Esophagus squamous epithelium (tissue), 5 donors: Measurements from ENCODE around the gene PDS5B. TPM values are rescaled to one million over a fixed set of nuclear protein-coding genes. Genes with fewer than 3 reads are reported as not detected.

Experiments
- DNase-seq: peaks from one replicate; lab custom pipeline; 2025; lab: John Stamatoyannopoulos, UW
- H3K27ac ChIP-seq, 4 donors: fragments of 200-600 bp; sonication (generic); one replicate each; pipeline ENCODE4 v1.5.1; 2016 to 2019; ENCODE audit warnings: mild to moderate bottlenecking in 1 of 4
- H3K27me3 ChIP-seq, 4 donors: fragments of 200-600 bp; sonication (generic); 1 replicate in 3 of 4; 2 replicates in 1 of 4; pipeline versions ENCODE4 v1.5.1 to v1.6.0; 2017 to 2021; ENCODE audit warnings: antibody characterized with exemption in 1 of 4
- H3K36me3 ChIP-seq, 3 donors: fragments of 200-600 bp; sonication (generic); one replicate each; pipeline ENCODE4 v1.5.1; 2016 to 2019
- H3K4me1 ChIP-seq, 3 donors: fragments of 200-600 bp; sonication (generic); one replicate each; pipeline ENCODE4 v1.5.1; 2017 to 2019
- H3K4me3 ChIP-seq, 4 donors: fragments of 200-600 bp; sonication (generic); 1 replicate in 3 of 4; 2 replicates in 1 of 4; pipeline ENCODE4 v1.5.1; 2016 to 2019; ENCODE audit warnings: mild to moderate bottlenecking in 2 of 4, moderate library complexity in 1 of 4
- H3K9me3 ChIP-seq, 3 donors: fragments of 200-600 bp; sonication (generic); one replicate each; pipeline ENCODE4 v1.5.1; 2016 to 2019
- POLR2A ChIP-seq, 4 donors: fragments of 450-650 bp; IDR thresholded peaks; one replicate each; pipeline ENCODE4 v1.6.1; 2017; ENCODE audit warnings: antibody characterized with exemption in 4 of 4, mild to moderate bottlenecking in 4 of 4, moderate library complexity in 3 of 4
- WGBS, 2 donors: methylation state at CpG; one replicate each; pipeline ENCODE4 v1.1.5; 2018; 5-methylcytosine and 5-hydroxymethylcytosine counted together
- intact Hi-C: fragments of 100-400 bp; cut with DNase I; formaldehyde crosslinking; loops from one replicate; pipeline ENCODE4 v1.15.0; 2022
- total RNA-seq, 4 donors: library from RNA; depleted of rRNA; stranded (reverse); fragments of >200 nt; gene quantifications; one replicate each; pipeline ENCODE4 v1.1.0, GENCODE V29; 2016
- TF ChIP-seq, protein P1 (sequence below), 6 experiments: fragments of 450-650 bp in 4 of 6; fragments of 200-600 bp in 2 of 6; sonication (generic) in 2 of 6; IDR thresholded peaks; one replicate each; pipeline ENCODE4 v1.5.1; 2016 to 2019; ENCODE audit warnings: antibody characterized with exemption in 6 of 6, mild to moderate bottlenecking in 4 of 6, moderate library complexity in 4 of 6
- donor health status: DM: yes; HTN: yes; CAD: no.

PDS5B gene
- total RNA-seq, 4 donors from 2014 or later, result 8.9 to 23.5 (median 15.1) TPM

DNA sequence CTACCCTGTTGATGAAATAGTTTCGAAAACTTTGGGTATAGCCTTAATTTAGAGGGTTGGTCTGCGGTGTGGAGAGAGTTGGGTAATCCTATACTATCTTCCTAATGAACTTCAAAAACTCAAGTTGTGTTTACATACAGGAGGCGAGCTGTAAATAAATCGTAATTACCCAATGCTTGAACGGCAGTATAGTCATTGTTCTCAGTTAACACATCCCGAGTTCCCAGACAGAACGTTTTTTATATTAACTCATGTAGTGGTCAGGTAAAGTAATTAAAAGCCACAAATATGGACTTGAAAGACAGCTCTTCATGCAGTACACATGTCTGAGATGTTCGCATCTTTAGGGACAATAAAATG is 1.5 kb downstream of the PDS5B start:
- TF ChIP-seq, protein P1, sequence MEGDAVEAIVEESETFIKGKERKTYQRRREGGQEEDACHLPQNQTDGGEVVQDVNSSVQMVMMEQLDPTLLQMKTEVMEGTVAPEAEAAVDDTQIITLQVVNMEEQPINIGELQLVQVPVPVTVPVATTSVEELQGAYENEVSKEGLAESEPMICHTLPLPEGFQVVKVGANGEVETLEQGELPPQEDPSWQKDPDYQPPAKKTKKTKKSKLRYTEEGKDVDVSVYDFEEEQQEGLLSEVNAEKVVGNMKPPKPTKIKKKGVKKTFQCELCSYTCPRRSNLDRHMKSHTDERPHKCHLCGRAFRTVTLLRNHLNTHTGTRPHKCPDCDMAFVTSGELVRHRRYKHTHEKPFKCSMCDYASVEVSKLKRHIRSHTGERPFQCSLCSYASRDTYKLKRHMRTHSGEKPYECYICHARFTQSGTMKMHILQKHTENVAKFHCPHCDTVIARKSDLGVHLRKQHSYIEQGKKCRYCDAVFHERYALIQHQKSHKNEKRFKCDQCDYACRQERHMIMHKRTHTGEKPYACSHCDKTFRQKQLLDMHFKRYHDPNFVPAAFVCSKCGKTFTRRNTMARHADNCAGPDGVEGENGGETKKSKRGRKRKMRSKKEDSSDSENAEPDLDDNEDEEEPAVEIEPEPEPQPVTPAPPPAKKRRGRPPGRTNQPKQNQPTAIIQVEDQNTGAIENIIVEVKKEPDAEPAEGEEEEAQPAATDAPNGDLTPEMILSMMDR (IDR thresholded peaks at IDR 0.05), result no peak
- no peak for TF ChIP-seq POLR2A (IDR thresholded peaks at IDR 0.05)
- H3K4me3 ChIP-seq, result peak overlapping the region; percentile 82 to 94 (median 88)
- H3K4me1 ChIP-seq, result peaks cover 0 to 47% (median 14%) of the 10 kb centered on the region in 3 donors
- 1 to 4% methylated on average over 8 of the region's 8 CpGs for whole genome bisulfite sequencing, 2 donors
- no peaks in the 10 kb centered on the region for H3K9me3 ChIP-seq
- peak overlapping the region; percentile 94 to 99 (median 96) for H3K27ac ChIP-seq
- H3K27me3 ChIP-seq, result no peaks in the 10 kb centered on the region
- no peak for DNase-seq
- intact Hi-C loops, result loop anchor here (5.0 to 10.0 kb wide), 3 partner anchors 50 to 65 kb away; partner anchors contain the start of gene N4BP2L2
- no peaks in the 10 kb centered on the region for H3K36me3 ChIP-seq

DNA sequence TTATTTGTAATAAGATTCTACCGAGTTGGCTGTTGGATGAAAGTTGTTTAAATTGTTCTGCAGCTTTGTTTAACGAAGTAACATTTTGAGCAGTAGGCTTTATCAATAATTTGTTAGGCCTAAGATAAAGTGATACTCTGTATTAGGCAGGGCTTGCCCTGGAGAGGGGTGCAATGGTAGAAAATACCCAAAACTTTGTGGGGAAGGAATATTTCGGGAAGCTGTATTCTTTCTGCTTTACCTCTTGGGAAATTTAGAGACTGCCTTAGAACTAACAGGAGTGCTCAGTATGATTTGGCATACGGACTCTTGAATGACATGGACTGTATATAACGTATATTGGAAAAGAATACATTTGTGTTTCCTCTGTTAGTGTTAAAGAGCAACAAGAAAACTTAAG is 2.5 kb downstream of the PDS5B start:
- no peaks in the 10 kb centered on the region for H3K27me3 ChIP-seq
- DNase-seq, result no peak
- H3K4me3 ChIP-seq, result peak overlapping the region in 3 of 4 donors; percentile 14 to 94 (median 92)
- 36 to 48% methylated on average over 5 of the region's 5 CpGs for WGBS, 2 donors
- H3K36me3 ChIP-seq, result no peaks in the 10 kb centered on the region
- TF ChIP-seq, protein P1 (IDR thresholded peaks at IDR 0.05), result no peak
- no peak for TF ChIP-seq POLR2A (IDR thresholded peaks at IDR 0.05)
- H3K27ac ChIP-seq, result peak overlapping the region in 3 of 4 donors; percentile 3 to 97 (median 96)
- H3K4me1 ChIP-seq, result peaks cover 0 to 47% (median 14%) of the 10 kb centered on the region in 3 donors
- intact Hi-C loops, result loop anchor here (5.0 to 10.0 kb wide), 3 partner anchors 49 to 64 kb away; partner anchors contain the start of gene N4BP2L2
- H3K9me3 ChIP-seq, result no peaks in the 10 kb centered on the region

DNA sequence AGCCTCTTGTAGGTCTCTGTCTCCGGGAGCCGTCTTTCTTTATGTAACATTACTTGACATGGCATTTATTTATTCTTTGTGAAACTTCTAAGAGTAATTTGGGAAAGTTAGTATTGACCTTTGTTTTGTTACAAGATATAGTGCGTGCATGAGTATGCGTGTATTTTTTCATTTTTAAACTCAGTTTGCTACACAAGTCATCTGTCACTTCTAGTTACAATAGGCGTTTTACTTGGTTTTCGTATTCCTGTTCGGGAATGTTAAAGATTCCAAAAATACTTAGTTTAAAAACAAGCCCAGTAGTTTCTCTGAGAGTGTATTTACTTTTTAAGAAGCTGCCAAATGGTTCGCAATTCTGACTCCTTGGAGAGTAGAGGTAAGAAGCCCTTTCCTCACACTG is 3.2 kb downstream of the PDS5B start:
- H3K4me3 ChIP-seq, result peak overlapping the region in 1 of 4 donors; percentile 14
- H3K36me3 ChIP-seq, result no peaks in the 10 kb centered on the region
- no peaks in the 10 kb centered on the region for H3K27me3 ChIP-seq
- peaks cover 0 to 53% (median 14%) of the 10 kb centered on the region in 3 donors for H3K4me1 ChIP-seq
- H3K9me3 ChIP-seq, result no peaks in the 10 kb centered on the region
- WGBS, 2 donors, result 65 to 66% methylated on average over 8 of the region's 8 CpGs
- peak overlapping the region in 2 of 4 donors; percentile 96 to 97 for H3K27ac ChIP-seq
- TF ChIP-seq, protein P1 (IDR thresholded peaks at IDR 0.05), result no peak
- no peak for TF ChIP-seq POLR2A (IDR thresholded peaks at IDR 0.05)
- intact Hi-C loops, result loop anchor here (5.0 to 10.0 kb wide), 3 partner anchors 48 to 63 kb away; partner anchors contain the start of gene N4BP2L2
- DNase-seq, result no peak

DNA sequence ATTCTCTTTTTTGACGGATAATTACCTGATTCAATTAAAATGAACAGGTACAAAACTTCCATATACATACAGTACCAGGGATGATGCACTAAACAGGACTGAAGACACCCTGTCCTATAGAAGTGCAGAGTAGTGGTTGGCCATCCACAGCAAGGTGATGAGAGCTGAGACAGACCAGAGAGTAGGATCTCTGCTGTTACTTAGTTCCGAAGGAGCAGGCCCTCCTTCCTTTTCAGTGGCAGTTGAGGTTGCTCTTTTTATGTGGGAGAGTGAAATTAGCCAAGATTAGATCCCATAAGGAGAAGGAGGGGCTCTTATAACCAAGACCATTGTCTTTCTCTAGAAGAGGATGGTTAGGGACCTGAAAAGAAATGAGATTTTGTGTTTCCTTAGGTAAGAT is 4.0 kb downstream of the PDS5B start:
- Histone ChIP-seq H3K27me3 (no peaks in the 10 kb centered on the region), H3K27ac (peak overlapping the region in 3 of 4 donors; percentile 17 to 97 (median 96)), H3K9me3 (no peaks in the 10 kb centered on the region), H3K4me1 (peaks cover 0 to 54% (median 14%) of the 10 kb centered on the region in 3 donors), H3K4me3 (no peak overlapping the region), H3K36me3 (no peaks in the 10 kb centered on the region)
- TF ChIP-seq, protein P1 (IDR thresholded peaks at IDR 0.05), result no peak
- no peak for TF ChIP-seq POLR2A (IDR thresholded peaks at IDR 0.05)
- intact Hi-C loops, result loop anchor here (10.0 kb wide), 1 partner anchor 965 kb away; no protein-coding TSS in a partner anchor
- DNase-seq, result no peak
- WGBS, 2 donors, result 19 to 52% methylated on average over 1 to 2 of the region's 2 CpGs

DNA sequence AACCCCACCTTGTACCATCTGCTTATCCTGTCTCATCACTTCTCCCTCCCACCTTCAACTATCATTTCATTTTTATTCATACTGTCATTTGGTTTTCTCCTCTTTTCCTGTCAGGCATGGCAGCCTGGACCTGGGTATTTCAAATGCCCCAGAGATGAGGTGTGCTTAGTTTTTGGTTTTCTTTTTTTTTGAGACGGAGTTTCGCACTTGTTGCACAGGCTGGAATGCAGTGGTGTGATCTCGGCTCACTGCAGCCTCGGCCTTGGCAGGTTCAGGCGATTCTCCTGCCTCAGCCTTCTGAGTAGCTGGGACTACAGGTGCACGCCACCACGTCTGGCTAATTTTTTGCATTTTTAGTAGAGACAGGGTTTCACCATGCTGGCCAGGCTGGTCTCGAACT is 5.8 kb downstream of the PDS5B start:
- Histone ChIP-seq H3K27me3 (no peaks in the 10 kb centered on the region), H3K4me3 (no peak overlapping the region), H3K27ac (no peak overlapping the region), H3K4me1 (peaks cover 0 to 47% (median 10%) of the 10 kb centered on the region in 3 donors), H3K9me3 (no peaks in the 10 kb centered on the region), H3K36me3 (no peaks in the 10 kb centered on the region)
- no peak for TF ChIP-seq POLR2A (IDR thresholded peaks at IDR 0.05)
- TF ChIP-seq, protein P1 (IDR thresholded peaks at IDR 0.05), result no peak
- WGBS, 2 donors, result 97 to 98% methylated on average over 6 to 7 of the region's 8 CpGs
- no peak for DNase-seq
- intact Hi-C loops, result loop anchor here (10.0 kb wide), 1 partner anchor 963 kb away; no protein-coding TSS in a partner anchor
